Activated T-helper 1 cell treated with anti-CD3 and anti-CD28 coated beads, Interleukin-2, amount 50 U/mL, for 16 hours (primary cell): ENCODE measurements around the gene UBAC1.
"Not testable (repeated sequence)": the region's sequence is repeated elsewhere in the genome, so short reads cannot be mapped to it uniquely, and the experiment has no call there.

Experiments
- DNase-seq, 2 donors: peaks; one replicate each; pipeline ENCODE4 v3.0.0-alpha.2; 2020; ENCODE audit warnings: low read depth in 1 of 2, low spot score in 1 of 2

The UBAC1 gene

DNA sequence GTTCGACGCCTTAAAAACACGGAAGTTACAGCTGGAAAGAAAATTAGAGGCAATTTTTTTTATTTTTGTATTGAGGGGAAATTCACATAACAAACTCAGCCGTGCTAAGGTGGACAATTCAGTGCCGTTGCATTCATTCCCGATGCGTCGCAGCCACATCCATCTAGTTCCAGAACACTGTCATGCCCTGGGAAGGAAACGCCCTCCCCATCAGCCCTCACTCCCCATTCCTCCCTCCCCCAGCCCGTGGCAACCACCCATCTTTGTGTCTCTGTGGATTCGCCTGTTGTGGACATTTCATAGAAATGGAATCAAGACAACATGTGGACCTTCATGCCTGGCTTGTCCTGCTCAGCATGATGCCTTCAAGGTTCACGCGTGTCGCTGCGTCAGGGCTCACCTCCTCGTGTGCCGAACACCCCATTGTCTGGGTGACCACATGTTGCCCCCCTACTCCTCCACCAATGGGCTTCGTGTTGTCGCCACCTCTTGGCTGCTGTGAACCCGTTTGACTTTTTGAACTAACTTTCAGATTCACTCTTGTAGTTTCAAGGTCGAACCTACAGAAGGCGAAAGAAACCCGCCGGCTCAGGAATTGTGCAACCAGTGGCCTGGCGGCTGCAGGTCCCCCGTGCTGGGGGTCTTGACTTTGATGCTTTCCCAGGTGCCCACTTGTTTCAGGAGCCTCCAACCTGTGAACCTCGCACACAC, 36.4 kb downstream of the UBAC1 start:
- DNase-seq: no peak

DNA sequence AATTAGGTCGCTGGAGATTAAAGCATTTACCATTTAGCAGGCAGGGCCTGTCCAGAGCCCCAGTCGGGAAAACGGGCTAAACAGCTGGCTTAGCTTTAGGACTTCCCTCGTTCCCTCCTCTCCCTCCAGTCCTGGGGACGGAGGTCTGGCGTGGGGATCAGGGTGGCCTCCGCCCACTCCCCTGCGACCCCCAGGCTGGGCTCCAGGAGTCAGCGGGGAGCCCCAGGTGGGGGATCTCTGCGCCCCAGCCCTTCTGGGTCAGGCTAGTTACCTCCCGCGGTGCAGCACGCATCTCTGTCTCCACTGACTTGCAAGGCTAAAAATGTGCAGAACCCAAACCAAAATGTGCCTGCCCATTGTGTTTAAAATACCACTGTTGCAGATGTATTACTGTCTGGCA, 37.7 kb downstream of the UBAC1 start:
- DNase-seq: no peak

GRCh38 chr9:135921749-135922310, 39.3 kb downstream of the UBAC1 start:
- DNase-seq: no peak

DNA sequence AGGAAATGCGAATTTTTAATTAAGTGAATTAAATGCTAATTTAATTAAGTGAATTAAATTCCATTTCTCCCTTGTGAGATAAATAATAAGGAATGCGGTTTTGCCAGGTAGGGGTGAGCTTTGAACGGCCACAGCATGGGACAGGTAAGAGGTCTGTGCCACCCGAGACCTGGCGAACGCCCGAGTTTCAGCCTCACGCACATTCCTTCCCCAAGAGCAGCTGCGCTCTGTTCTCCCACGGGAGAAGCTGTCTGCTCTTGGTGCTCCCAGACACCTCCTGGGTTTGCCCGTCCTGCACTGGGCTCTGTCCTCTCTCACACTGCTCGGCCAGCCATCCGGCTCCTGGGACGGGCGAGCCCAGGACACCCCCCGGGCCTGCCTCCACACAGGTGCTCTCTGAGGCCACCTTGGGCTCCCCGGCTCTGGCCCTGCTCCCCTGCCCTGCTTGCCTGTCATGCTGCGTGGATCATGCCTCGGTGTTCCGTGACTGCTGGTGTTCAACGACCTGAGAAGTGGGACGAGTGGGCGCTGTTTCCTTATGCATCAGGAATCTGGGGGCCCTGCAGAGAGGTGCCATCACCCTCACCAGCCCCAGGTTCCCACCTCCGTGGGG, 40.1 kb downstream of the UBAC1 start:
- no peak for DNase-seq

GRCh38 chr9:135920256-135920930, 40.8 kb downstream of the UBAC1 start:
- DNase-seq: no peak

DNA sequence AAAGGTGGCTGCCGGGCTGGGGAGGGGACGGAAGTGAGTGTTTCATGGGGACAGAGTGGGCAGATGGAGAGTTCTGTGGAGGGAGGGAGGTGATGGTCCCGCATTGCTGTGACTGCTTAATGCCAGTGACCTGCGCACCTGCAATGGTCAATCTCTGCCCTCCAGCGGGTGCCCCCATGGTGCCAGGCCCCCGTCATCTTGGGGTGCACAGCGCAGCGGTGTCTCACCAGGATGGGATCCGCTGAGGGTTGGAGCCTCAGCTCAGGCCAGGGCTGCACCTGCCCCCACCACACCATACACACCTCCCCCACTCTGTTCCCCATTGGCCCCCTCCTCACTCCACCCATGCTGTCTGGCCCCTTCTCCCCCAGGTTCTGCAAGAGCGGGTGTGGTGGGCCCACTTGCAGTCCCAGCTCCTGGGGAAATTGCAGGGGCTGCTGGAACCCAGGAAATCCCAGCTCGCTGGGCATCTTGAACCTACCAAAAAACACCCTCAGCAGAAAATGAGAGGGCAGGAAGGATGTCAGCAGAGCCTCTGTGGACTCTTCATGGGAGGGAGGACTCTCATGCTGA, 41.8 kb downstream of the UBAC1 start:
- no peak for DNase-seq

GRCh38 chr9:135916227-135916626, 44.9 kb downstream of the UBAC1 start:
- not testable (repeated sequence) for DNase-seq

- no peak for DNase-seq
Measured at GRCh38 chr9:135914921-135915320, 46.3 kb downstream of the UBAC1 start.

- DNase-seq: not testable (repeated sequence)
Measured at GRCh38 chr9:135911233-135911632, 49.9 kb downstream of the UBAC1 start.

DNA sequence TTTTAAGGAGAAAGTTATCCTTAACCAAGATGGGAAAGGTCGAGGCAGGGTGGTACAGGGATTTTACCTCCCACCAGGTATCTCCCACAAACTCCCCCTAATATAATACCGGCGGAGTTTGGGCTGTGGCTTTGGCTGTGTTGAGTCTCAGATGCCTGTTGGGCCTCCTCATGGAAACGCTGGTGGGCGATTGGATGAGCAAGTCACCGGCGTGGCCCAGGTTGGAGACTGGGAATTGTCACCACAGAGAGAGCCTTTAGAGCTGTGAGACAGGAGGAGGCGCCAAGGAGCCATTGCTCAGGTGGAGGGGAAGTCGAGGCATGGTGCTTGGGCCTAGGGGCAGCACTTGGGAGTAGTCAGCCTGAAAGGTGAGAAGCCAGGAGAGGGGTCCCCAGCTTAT, 50.4 kb downstream of the UBAC1 start:
- no peak for DNase-seq

DNA sequence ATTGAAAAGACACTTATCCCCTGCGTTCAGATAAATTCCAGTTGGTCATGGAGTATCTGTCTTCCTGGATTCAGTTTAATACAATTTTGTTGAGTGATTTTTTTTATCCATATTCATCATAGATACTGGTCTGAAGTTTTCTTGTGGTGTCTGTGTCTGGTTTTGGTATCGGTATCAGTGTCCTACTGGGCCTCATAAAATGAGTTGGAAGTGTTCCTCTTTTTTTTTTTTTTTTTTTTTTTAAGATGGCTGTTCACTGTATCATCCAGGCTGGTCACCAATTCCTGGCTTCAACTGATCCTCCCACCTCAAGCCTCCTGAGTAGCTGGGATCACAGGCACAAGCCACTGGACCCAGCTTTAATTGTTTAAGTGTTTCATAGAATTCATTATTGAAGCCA, 51.0 kb downstream of the UBAC1 start:
- no peak for DNase-seq

DNA sequence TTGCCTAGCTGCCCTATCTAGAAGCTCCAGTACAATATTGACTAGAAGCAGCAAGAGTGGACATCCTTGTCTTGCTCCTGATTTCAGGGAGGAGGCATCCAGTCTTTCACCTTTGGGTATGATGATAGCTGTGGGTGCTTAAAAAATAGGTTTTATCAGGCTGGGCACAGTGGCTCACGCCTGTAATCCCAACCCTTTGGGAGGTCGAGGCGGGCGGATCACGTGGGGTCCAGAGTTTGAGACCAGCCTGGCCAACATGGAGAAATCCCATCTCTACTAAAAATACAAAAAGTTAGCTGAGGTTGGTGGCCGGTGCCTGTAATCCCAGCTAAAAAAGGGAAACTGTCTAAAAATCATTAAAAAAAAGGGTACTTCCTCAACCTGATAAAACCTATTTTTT, 51.8 kb downstream of the UBAC1 start:
- no peak for DNase-seq

- no peak for DNase-seq
Measured at GRCh38 chr9:135908754-135909204, 52.4 kb downstream of the UBAC1 start.

DNA sequence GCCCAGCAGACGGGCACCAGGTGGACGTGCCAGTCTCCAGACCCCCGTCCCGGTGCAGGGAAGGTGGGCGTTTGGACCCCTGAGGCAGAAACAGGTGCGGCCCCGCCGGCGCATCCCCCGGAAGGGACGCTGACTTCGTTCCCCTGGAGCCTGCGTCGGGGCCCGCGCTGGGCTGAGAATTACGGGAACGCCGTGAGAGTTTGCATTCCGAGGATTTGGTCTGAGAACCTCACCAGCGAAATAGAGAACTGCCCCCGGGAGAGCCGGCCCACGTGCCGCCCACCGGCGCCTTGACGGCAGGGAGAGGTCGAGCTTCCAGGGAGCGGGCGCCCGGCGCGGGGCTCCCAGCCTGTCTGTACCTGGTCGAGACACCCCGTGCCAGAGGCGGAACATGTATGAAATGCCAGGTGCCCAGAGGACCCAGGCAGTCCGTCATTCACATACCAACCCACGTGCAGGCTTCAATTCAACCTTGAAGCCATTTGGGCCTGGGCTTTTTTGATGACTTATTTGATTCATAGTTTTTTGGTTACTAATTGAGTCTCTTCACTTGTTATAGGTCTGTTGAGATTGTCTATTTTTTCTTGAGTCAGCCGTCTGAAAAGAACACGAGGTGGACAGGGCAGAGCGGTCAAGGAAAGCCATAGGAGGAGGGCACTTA, 53.0 kb downstream of the UBAC1 start:
- DNase-seq: no peak

DNA sequence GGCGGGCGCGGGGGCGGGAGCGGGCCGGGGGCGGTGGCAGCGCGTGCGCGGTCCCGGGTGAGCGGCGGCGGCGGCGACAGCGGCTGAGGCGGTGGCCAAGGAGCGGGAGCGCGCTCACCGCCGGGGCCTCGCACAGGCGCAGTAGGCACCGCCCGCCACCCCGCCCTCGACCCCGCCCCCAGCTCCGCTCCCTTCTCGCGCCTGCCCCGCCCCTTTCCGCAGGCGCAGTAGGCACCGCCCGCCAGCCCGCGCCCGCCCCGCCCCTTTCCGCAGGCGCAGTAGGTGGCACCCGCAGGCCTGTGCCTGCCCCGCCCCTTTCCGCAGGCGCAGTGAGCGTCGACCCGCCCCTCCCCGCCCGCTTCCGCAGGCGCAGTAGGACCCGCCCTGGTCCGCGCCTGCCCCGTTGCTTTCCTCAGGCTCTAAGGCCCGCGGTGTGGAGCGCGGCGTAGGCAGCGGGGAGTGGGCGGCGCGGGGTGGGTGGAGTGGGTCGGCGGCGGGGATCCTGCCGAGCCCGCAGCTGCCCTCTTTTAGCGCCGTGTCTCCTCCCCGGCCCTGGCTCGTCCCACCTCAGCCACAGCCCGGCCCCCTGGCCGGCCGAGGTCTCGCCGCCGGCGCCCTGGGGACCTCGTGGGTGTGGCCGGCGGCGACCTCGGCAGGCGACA, 53.6 kb downstream of the UBAC1 start, which contains the start of gene CAMSAP1:
Gene CAMSAP1 (minus strand): TSS at position 116 of the 662 bp plus-strand sequence. CDS start 387 bp downstream, outside the sequence.
- peak; percentile 89 to 94 for DNase-seq

GRCh38 chr9:135907006-135907430, 54.2 kb downstream of the UBAC1 start:
- no peak for DNase-seq

GRCh38 chr9:135906291-135907005, 54.7 kb downstream of the UBAC1 start:
- no peak for DNase-seq

- peak in 1 of 2 donors; percentile 58 for DNase-seq
Measured at GRCh38 chr9:135905380-135906258, 55.6 kb downstream of the UBAC1 start.
